HG03469 (cell line): ENCODE measurements around the gene BCAS1.
"Not testable (repeated sequence)": the region's sequence is repeated elsewhere in the genome, so short reads cannot be mapped to it uniquely, and the experiment has no call there.

Source experiments
- ATAC-seq: cut with Tn5 transposase; IDR thresholded peaks from one replicate; pipeline ENCODE4 v1.9.1; 2021; ENCODE audit warnings: mild to moderate bottlenecking, moderate library complexity, moderate number of reproducible peaks; ENCODE audit not compliant: unreplicated experiment

The BCAS1 gene

GRCh38 chr20:53933232-53933846 is 137.1 kb downstream of the BCAS1 start:
- ATAC-seq: no peak

DNA sequence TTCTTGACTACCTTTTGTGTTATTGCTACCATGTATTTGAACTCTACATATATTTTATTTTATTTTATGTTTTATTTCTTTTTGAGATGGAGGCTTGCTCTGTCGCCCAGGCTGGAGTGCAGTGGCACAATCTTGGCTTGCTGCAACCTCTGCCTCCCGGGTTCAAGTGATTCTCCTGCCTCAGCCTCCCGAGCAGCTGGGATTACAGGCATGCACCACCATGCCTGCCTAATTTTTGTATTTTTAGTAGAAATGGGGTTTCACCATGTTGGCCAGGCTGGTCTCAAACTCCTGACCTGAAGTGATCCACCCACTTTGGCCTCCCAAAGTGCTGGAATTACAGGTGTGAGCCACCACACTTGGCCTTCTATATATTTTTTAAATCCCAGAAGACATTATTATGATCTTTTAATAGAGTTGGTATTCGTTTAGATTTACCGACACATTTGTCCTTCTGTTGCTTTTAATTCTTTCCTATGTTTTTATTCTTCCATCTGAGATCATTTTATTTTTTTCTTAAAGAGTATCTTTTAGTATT is 137.7 kb downstream of the BCAS1 start:
- not testable (repeated sequence) for ATAC-seq

- ATAC-seq: no peak
Measured at GRCh38 chr20:53931597-53931996, 138.8 kb downstream of the BCAS1 start.

DNA sequence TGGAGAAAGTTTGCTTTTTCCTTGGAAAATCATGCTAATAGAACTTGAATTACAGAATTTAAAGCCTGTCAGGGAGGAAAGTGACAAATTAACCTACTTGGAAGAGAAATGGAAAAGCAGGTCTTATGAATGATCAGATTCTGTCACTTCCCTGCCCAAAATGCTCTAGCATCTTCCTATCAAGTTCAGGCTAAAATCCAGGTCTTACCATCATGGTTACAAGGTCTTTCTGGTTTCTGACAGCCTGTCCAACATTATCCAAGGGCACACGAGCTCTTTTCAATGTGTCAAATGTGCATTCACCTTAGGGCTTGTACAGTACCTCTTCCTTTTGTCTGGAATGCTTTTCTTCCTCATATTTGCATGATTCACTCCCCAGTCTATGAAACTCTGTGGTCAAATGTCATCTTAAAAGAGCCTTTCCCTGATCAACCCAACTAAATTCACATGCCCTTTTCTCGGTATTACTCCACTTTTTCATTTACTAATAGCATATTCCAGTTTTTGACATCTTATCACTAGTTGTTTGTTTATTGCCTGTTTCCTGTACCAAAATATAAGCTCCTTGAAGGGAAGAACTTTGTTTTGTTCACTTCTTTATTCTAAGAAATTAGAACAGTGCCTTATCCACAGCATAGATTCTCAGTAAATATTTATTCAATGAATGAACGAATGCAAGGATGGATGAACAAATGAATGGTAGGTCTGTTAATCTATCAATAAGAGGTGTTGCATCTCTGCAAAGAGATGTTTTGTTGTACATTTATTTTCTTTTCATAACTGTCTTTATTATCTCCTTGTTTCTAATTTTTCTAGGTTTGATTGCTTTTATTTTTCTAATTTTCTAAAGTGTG is 139.5 kb downstream of the BCAS1 start:
- ATAC-seq: no peak

- peak; percentile 41 for ATAC-seq
Measured at GRCh38 chr20:53929974-53930650, 140.3 kb downstream of the BCAS1 start.

DNA sequence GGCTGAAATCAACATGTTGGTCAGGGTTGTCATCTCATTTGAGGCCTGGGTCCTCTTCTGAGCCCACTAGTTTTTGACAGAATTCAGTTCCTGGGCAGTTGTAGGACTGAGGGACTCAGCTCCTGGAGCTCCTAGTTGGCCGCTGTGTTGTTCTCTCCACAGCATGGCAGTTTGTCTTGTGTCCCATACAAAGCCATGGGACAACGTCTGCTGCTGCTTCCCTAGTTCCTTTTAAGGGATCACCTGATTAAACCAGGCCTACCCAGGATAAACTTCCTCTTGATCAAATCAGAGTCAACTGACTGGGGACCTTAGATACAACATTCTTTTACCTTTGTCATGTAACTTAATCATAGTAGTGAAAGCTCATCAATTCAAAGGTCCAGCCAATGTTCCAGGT is 141.0 kb downstream of the BCAS1 start:
- ATAC-seq: no peak

DNA sequence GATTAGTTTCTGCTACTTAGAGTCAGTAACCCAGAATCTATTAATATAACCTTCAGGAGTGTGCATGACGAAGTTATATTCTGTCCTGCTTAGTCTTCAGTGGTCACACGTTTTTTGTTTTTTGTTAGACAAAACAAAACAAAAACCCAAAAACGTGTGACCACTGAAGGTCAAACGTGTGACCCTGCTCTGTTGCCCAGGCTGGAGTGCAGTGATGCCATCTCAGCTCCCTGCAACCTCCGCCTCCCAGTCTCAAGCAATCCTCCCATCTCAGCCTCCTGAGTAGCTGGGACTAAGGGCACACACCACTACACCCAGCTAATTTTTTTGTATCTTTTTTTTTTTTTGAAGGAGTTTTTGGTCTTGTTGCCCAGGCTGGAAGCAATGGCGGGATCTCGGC is 142.4 kb downstream of the BCAS1 start:
- no peak for ATAC-seq

DNA sequence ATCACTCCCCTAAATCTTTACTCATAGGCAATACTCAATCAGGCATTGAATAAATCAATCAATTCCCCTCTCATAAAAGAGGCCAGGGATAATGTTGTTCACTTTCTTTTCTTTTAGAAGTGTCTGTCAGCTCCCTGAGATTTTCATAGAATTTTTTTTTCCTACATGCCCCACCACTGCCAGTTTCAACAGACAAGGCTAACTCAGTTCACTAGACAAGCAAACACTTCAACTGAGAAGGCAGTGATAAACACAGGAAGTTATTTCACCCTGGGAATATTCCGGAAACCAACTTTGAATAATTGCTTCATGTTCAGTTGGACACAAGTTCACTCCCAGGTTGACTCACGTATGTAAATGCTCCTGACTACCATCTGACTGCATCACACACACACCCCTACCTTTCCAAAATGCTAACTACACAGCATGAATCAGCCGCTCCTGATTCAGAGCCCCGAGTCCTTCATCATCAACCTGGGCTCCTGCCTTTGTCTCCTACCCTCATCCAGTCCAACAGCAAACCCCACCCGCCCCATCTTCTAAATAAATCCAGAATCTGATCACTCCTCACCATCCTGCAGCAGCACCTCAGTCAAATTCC is 143.9 kb downstream of the BCAS1 start:
- ATAC-seq: peak; percentile 65

DNA sequence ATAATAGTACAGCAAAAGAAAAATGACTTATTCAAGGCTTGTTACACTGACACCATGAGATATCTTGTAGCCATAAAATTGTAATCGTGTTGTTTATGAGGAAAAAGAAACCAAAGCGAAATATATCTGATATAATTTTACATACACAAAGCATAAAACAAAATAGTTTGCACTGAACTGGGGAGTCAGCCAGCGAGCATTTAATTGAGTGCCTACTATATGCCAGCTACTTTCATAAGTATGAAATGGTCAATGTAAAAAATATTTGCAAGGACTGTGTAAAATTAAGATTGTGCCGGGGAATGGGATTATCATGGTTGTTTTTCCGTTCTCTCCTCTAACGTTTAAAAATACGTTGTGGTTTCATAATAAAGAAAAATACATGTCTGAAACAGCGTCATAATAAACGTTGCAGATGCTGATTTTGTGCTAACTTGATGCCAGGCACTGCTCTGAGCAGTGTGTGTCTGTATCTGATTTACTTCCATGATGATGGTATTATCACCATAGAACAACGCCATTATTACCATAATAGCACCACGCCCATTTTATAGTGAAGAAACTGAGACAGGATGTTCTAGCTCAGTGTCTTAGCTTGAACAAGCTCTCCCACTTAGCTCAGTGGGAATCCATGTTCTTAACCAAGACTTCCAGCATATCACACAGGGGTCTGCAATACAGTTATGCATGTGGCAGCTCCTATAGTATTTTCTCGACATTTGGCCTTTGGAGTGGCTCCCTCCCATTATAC is 144.6 kb downstream of the BCAS1 start:
- no peak for ATAC-seq

DNA sequence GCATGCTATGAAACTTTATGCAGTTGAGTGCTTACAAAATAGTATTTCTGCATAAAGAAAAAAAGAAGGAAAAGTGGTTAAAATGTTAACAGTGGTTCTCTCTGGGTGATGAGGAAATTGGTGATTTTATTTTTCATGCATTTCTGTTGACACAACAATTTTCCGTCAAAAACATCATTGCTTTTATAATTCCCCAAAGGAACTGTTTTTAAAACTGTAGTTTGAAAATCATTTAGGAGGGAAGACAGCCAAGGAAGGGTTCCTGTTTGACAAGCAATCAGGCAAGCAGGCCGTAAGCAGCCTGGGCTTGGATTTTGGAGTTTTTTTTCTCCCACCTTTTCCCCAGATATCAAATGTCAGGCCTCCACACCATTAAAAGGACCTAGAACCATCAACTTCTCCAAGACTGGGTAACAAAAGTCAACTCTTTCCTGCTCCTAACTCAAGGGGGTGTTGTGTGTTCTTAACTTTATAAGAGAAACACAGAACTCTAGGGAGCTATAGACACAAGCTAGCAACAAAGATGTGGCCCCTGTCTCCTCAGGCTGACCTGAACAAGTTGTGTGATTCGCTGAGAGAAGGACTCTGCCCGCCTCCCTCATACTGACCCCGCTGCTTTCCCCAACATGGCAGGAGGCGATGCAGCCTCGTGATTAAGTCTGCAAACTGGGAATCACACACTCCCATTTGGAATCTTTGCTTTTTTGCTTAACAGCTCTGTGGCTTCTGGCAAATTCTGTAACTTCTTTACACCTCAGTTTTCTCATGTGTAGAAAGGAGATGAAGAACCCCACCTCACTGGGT is 146.6 kb downstream of the BCAS1 start:
- no peak for ATAC-seq

DNA sequence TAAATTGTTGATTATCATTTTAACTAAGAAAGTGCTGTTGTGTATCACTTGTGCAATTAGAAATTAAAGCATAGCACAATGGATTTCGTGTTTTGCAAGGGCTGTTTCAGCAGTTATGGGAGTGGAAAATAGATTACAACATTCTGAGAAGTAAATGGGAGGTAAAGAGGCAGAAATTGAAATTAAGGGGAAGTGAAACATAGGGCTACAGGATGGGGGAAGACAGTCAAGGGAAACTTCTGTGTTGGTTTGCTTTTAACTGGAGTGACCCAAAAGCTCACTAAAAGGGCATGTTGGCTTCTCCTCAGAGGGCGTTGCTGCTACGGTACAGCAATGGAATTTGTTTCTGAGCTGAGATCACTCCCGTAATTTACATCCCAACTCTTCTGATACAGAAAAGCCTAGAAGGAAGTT is 147.5 kb downstream of the BCAS1 start:
- ATAC-seq: peak; percentile 54

- ATAC-seq: no peak
Measured at GRCh38 chr20:53921443-53921973, 148.9 kb downstream of the BCAS1 start.

- no peak for ATAC-seq
Measured at GRCh38 chr20:53920647-53921245, 149.6 kb downstream of the BCAS1 start.

DNA sequence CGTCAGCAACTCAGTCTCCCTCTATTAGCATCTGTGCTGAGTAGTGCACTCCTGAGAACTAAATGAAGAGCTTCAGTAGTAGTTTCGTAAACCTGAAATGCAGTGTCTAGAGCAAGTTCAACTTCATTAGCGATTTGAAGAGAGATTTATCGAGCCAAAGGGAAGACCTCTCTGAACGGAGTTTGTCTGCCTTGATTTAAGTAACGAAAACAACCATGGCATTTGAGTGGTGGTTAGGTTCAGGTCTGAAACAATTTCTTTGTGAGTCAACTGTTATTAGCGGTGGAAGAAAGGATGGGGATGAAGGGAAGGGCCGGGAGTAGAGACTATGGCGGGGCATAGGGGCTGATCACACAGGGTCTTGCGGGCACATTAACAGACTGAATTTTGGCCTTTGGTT is 150.5 kb downstream of the BCAS1 start:
- ATAC-seq: no peak

DNA sequence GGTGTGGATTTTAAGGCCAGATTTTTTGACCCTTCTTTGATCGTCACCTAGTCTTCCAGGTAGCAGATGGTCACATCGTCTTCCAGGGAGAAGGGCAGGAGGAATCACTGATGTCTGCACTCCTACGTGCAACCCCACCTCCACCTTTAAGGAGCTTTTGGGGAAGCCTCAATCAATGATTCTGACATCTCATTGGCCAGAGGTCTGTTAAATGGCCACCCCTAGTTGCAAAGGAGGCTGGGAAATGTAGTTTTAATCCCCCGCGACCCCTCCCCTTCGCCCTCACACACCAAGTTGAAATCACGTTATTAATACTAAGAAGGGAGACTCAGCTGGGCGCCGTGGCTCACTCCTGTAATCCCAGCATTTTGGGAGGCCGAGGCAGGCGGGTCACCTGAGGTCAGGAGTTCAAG is 151.4 kb downstream of the BCAS1 start:
- ATAC-seq: no peak

DNA sequence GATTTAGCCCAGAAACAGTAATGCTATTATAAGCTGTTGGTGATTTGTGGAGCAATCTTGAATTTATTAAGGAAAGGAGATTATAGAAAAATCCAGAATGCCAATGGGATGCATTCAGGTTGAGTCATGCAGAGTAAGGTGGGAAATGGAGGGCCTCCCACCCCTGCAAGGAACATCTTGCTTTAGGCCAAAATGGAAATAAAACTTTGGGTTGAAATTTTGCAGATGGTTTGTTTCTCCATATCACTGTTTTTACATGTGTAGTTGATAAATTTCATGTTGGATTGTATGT is 152.4 kb downstream of the BCAS1 start:
- ATAC-seq: no peak

- ATAC-seq: peak; percentile 70
Measured at GRCh38 chr20:53917145-53918019, 153.0 kb downstream of the BCAS1 start.

- ATAC-seq: no peak
Measured at GRCh38 chr20:53916173-53916512, 154.3 kb downstream of the BCAS1 start.
